MM.1S (cell line): ENCODE data around the gene ZNF106.

Source experiments
- DNase-seq: peaks from one replicate; pipeline ENCODE4 v3.0.0-alpha.2; 2015
- H2AFZ ChIP-seq: fragments of 300-600 bp; sonication (generic); 2 replicates; pipeline ENCODE4 v1.6.0; 2016; ENCODE audit warnings: antibody characterized with exemption, low read length
- H3F3A ChIP-seq: fragments of 300-600 bp; sonication (generic); 2 replicates; pipeline ENCODE4 v1.6.1; 2016; ENCODE audit warnings: mild to moderate bottlenecking, antibody characterized with exemption, low read length, moderate library complexity, mixed read lengths; ENCODE audit not compliant: insufficient read depth
- H3K27ac ChIP-seq: fragments of 300-600 bp; sonication (generic); 2 replicates; pipeline ENCODE4 v1.5.1; 2016; ENCODE audit warnings: mild to moderate bottlenecking, low read length
- H3K27me3 ChIP-seq: fragments of 300-600 bp; sonication (generic); replicated peaks from 2 replicates; pipeline ENCODE4 v1.6.0; 2016; ENCODE audit warnings: low read length; ENCODE audit not compliant: insufficient read depth
- H3K36me3 ChIP-seq: fragments of 300-600 bp; sonication (generic); replicated peaks from 2 replicates; pipeline ENCODE4 v1.6.1; 2016; ENCODE audit warnings: mild to moderate bottlenecking, low read length, mixed read lengths; ENCODE audit not compliant: insufficient read depth
- H3K4me1 ChIP-seq: fragments of 300-600 bp; sonication (generic); 2 replicates; pipeline ENCODE4 v1.6.1; 2016; ENCODE audit warnings: low read length, mixed read lengths
- H3K4me2 ChIP-seq: fragments of 300-600 bp; sonication (generic); 2 replicates; pipeline ENCODE4 v1.6.0; 2016; ENCODE audit warnings: low read depth, low read length
- H3K4me3 ChIP-seq: fragments of 300-600 bp; sonication (generic); 2 replicates; pipeline ENCODE4 v1.5.1; 2016; ENCODE audit warnings: low read length, mixed read lengths
- H3K79me2 ChIP-seq: fragments of 300-600 bp; sonication (generic); 2 replicates; pipeline ENCODE4 v1.6.1; 2016; ENCODE audit warnings: mixed run types, low read length, mixed read lengths
- H3K9ac ChIP-seq: fragments of 300-600 bp; sonication (generic); 2 replicates; pipeline ENCODE4 v1.6.1; 2016; ENCODE audit warnings: low read length, mixed read lengths
- H3K9me2 ChIP-seq: fragments of 300-600 bp; sonication (generic); replicated peaks from 2 replicates; pipeline ENCODE4 v1.6.1; 2016; ENCODE audit warnings: mild to moderate bottlenecking, low read length, mixed read lengths; ENCODE audit not compliant: insufficient read depth
- H3K9me3 ChIP-seq: fragments of 300-600 bp; sonication (generic); replicated peaks from 2 replicates; pipeline ENCODE4 v1.6.1; 2016; ENCODE audit warnings: mild to moderate bottlenecking, low read length, mixed read lengths; ENCODE audit not compliant: insufficient read depth
- H4K20me1 ChIP-seq: fragments of 300-600 bp; sonication (generic); 2 replicates; pipeline ENCODE4 v1.6.1; 2016; ENCODE audit warnings: mild to moderate bottlenecking, low read length, moderate library complexity, mixed read lengths; ENCODE audit not compliant: insufficient read depth
- EZH2 ChIP-seq: fragments of 300-600 bp; sonication (generic); optimal IDR thresholded peaks from 2 replicates; pipeline ENCODE3; 2017; ENCODE audit warnings: low read depth, mild to moderate bottlenecking, antibody characterized with exemption, low read length, mixed read lengths
- EZH2phosphoT487 ChIP-seq: fragments of 300-600 bp; sonication (generic); IDR thresholded peaks from 2 replicates; pipeline ENCODE4 v1.6.1; 2018; ENCODE audit warnings: antibody characterized with exemption, low read length
- TF ChIP-seq, protein P1 (sequence below): fragments of 300-600 bp; sonication (generic); IDR thresholded peaks from 2 replicates; pipeline ENCODE4 v1.5.1; 2016; ENCODE audit warnings: antibody characterized with exemption, low read length, mixed read lengths

The ZNF106 gene

DNA sequence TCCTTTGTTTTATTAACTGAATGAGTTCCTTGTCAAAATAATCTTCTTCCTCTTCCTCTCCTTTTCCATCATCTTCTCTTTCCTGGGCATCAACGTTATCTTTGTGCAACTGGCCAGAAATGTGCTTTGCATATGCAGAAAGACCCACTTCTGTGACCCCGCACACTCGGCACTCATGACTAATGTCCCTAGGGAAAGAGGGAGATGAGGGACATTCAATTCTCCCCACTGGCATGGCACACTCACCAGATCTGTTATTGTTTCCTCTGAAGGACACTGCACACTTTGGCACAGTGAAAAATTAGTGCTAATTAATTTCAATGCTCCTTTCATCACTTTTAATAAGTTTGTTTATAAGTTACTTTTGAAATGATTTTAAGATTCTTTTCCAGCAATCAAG, 34.0 kb downstream of the ZNF106 start:
- Histone ChIP-seq H3K27me3 (no peaks in the 10 kb centered on the region), H2AFZ (no peak overlapping the region), H3K27ac (no peak overlapping the region)

GRCh38 chr15:42456531-42456930, 34.4 kb downstream of the ZNF106 start:
- TF ChIP-seq, protein P1, sequence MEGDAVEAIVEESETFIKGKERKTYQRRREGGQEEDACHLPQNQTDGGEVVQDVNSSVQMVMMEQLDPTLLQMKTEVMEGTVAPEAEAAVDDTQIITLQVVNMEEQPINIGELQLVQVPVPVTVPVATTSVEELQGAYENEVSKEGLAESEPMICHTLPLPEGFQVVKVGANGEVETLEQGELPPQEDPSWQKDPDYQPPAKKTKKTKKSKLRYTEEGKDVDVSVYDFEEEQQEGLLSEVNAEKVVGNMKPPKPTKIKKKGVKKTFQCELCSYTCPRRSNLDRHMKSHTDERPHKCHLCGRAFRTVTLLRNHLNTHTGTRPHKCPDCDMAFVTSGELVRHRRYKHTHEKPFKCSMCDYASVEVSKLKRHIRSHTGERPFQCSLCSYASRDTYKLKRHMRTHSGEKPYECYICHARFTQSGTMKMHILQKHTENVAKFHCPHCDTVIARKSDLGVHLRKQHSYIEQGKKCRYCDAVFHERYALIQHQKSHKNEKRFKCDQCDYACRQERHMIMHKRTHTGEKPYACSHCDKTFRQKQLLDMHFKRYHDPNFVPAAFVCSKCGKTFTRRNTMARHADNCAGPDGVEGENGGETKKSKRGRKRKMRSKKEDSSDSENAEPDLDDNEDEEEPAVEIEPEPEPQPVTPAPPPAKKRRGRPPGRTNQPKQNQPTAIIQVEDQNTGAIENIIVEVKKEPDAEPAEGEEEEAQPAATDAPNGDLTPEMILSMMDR = no peak
- TF ChIP-seq EZH2 (no peak), EZH2phosphoT487 (no peak)
- Histone ChIP-seq H4K20me1 (no peaks in the 10 kb centered on the region), H2AFZ (no peak overlapping the region), H3K27me3 (no peaks in the 10 kb centered on the region), H3K36me3 (no peaks in the 10 kb centered on the region; the same call in 1 of the 2 replicates), H3K4me3 (no peak overlapping the region), H3K9me3 (no peaks in the 10 kb centered on the region), H3K9me2 (no peaks in the 10 kb centered on the region), H3K79me2 (0 out of 2 replicates have a peak, but pooled peaks cover 3% of the 10 kb centered on the region), H3K9ac (no peak overlapping the region), H3K4me2 (no peak overlapping the region), H3K27ac (no peak overlapping the region), H3K4me1 (no peaks in the 10 kb centered on the region), H3F3A (no peaks in the 10 kb centered on the region)
- no peak for DNase-seq

More for the DNA sequence above, 34.0 kb downstream of the ZNF106 start:
- Histone ChIP-seq H3K36me3 (no peaks in the 10 kb centered on the region; the same call in 1 of the 2 replicates), H3K4me1 (no peaks in the 10 kb centered on the region), H3K9ac (no peak overlapping the region), H4K20me1 (no peaks in the 10 kb centered on the region), H3K79me2 (peaks cover 7% of the 10 kb centered on the region; the same call in 1 of the 2 replicates), H3K9me3 (no peaks in the 10 kb centered on the region), H3K4me3 (no peak overlapping the region), H3F3A (no peaks in the 10 kb centered on the region), H3K4me2 (no peak overlapping the region), H3K9me2 (no peaks in the 10 kb centered on the region)
- TF ChIP-seq, protein P1 = no peak
- TF ChIP-seq EZH2 (no peak), EZH2phosphoT487 (no peak)
- DNase-seq = no peak

- TF ChIP-seq EZH2 (no peak), EZH2phosphoT487 (no peak)
- TF ChIP-seq, protein P1 = no peak
Measured at GRCh38 chr15:42453826-42454225, 37.1 kb downstream of the ZNF106 start.

More at GRCh38 chr15:42453826-42454225, 37.1 kb downstream of the ZNF106 start:
- DNase-seq = no peak
- no peak overlapping the region for H3K4me2 ChIP-seq
- no peaks in the 10 kb centered on the region for H3K79me2 ChIP-seq
- H2AFZ ChIP-seq = no peak overlapping the region
- H3K27me3 ChIP-seq = no peaks in the 10 kb centered on the region
- no peaks in the 10 kb centered on the region for H3F3A ChIP-seq
- H3K9ac ChIP-seq = no peak overlapping the region
- no peaks in the 10 kb centered on the region for H4K20me1 ChIP-seq
- H3K9me3 ChIP-seq = no peaks in the 10 kb centered on the region
- no peak overlapping the region for H3K4me3 ChIP-seq
- no peaks in the 10 kb centered on the region for H3K4me1 ChIP-seq
- H3K27ac ChIP-seq = no peak overlapping the region
- no peaks in the 10 kb centered on the region for H3K9me2 ChIP-seq
- H3K36me3 ChIP-seq = peaks cover 7% of the 10 kb centered on the region; the same call in 1 of the 2 replicates
